NCI-H146 treated with DMSO at 0.1 percent for 48 hours (cell line): ENCODE results near the gene MRPL11.

ENCODE experiments used
- DNase-seq: peaks from one replicate; lab custom pipeline; 2025; ENCODE audit not compliant: unreplicated experiment; lab: John Stamatoyannopoulos, UW

MRPL11 gene

GRCh38 chr11:66393954-66394353, 44.7 kb downstream of the MRPL11 start:
- DNase-seq: no peak

- DNase-seq: no peak
Measured at GRCh38 chr11:66391322-66391721, 47.3 kb downstream of the MRPL11 start.

GRCh38 chr11:66388780-66389386, 49.8 kb downstream of the MRPL11 start:
- peak; percentile 60 for DNase-seq

- DNase-seq: peak; percentile 62
Measured at GRCh38 chr11:66386171-66387069, 52.2 kb downstream of the MRPL11 start.
